ENCODE measurements around the gene VPS13D. TPM values are rescaled to one million over a fixed set of nuclear protein-coding genes. Genes with fewer than 3 reads are reported as not detected.

VPS13D gene
- total and polyA plus RNA-seq, 2 of the 4 experiments (the other 2 are of a cell fraction) = 9.0 to 16.3 TPM

DNA sequence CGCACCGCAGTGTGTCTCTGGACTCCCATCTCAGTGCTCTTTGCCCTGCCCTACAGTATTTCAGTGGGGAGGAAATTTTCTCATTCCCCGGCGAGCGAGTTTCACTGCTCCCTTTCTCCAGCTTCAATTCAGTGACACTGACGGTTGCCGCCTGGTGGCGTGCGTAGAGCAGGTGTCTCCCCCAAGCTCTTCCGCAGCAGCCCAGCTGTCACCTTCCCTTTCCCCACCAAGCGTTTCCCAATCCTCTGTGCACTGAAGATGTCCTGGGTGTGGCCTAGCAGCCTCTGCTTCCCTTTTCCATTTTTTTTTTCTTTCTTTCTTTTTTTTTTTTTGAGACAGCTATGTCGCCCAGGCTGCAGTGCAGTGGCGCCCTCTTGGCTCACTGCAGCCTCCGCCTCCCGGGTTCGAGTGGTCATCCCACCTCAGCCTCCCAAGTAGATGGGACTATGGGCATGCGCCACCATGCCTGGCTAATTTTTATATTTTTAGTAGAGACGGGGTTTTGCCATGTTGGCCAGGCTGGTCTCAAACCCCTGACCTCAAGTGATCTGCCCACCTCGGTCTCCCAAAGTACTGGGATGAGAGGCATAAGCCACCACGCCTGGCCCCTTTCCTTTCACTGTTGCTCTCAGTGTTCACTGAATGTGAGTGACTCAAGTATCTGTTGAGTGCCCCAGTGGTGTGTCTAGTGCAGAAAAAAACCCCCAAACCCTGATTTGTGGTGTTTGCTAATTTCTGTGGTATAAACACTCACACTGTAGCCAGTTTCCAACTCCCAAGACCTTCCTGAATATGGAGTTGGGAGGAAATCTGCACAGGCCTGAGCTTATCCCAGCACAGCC is 33.0 kb upstream of the VPS13D start:
- ATAC-seq (ENCODE audit: low read depth) = peak; percentile 21; the same call in 1 of the 2 replicates
- H3K4me2 ChIP-seq (ENCODE audit: low read depth, low read length) = no peak overlapping the region
- H3K79me1 ChIP-seq (ENCODE audit: low read depth in 1 of 2, low read length in 2 of 2) = no peaks in the 10 kb centered on the region
- H3K9me1 ChIP-seq (ENCODE audit: insufficient read depth, low read length) = no peaks in the 10 kb centered on the region
- no peak overlapping the region for H4K91ac ChIP-seq (ENCODE audit: insufficient read depth, low read depth, low read length)
- H3K18ac ChIP-seq (ENCODE audit: low read depth, low read length) = no peak overlapping the region
- no TSS peak for BruUV-seq (replicated peaks)
- WGBS, 2 experiments (ENCODE audit: extremely low coverage in 2 of 2, insufficient read length in 1 of 2) = 77% methylated on average over 4 of the region's 20 CpGs; no CpG with 5 or more reads in 1 of the 2 experiments
- intact Hi-C loops (cut with micrococcal nuclease) = no loop called here
- TF ChIP-seq BHLHE40 (IDR thresholded peaks at IDR 0.05; ENCODE audit: low read depth, low read length) (no peak), MAZ (IDR thresholded peaks at IDR 0.05; ENCODE audit: borderline replicate concordance, low read depth, low read length) (no peak), RAD21 (IDR thresholded peaks at IDR 0.05; ENCODE audit: low read length) (no peak), CHD1 (IDR thresholded peaks at IDR 0.05; ENCODE audit: low read depth, low read length) (no peak), MXI1 (IDR thresholded peaks at IDR 0.05; ENCODE audit: borderline replicate concordance, low read depth, low read length) (no peak), CEBPB (IDR thresholded peaks at IDR 0.05; ENCODE audit: low read depth, low read length) (no peak), FOS (IDR thresholded peaks at IDR 0.05; ENCODE audit: low read depth, low read length) (no peak)
- TF ChIP-seq, protein P1, sequence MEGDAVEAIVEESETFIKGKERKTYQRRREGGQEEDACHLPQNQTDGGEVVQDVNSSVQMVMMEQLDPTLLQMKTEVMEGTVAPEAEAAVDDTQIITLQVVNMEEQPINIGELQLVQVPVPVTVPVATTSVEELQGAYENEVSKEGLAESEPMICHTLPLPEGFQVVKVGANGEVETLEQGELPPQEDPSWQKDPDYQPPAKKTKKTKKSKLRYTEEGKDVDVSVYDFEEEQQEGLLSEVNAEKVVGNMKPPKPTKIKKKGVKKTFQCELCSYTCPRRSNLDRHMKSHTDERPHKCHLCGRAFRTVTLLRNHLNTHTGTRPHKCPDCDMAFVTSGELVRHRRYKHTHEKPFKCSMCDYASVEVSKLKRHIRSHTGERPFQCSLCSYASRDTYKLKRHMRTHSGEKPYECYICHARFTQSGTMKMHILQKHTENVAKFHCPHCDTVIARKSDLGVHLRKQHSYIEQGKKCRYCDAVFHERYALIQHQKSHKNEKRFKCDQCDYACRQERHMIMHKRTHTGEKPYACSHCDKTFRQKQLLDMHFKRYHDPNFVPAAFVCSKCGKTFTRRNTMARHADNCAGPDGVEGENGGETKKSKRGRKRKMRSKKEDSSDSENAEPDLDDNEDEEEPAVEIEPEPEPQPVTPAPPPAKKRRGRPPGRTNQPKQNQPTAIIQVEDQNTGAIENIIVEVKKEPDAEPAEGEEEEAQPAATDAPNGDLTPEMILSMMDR (conservative IDR thresholded peaks at IDR 0.05; ENCODE audit: low read depth, low read length) = 0 out of 2 replicates have a peak, but pooled peaks have one; percentile 1
- no peak overlapping the region for H2BK5ac ChIP-seq (ENCODE audit: low read depth, low read length, poor library complexity, severe bottlenecking)
- no peak overlapping the region for H3K23ac ChIP-seq (ENCODE audit: low read depth, low read length)
- no peak overlapping the region for H3K4me3 ChIP-seq (ENCODE audit: insufficient read depth, low read depth, low read length)
- no peak overlapping the region for H2BK120ac ChIP-seq (ENCODE audit: low read depth, low read length)
- in situ Hi-C loops (cut with MboI; ENCODE audit: low sequenced_read_pairs) = no loop called here
- H4K8ac ChIP-seq (ENCODE audit: low read depth in 2 of 2, low read length in 2 of 2) = no peak overlapping the region
- no peaks in the 10 kb centered on the region for H3K9me3 ChIP-seq (ENCODE audit: control insufficient read depth, insufficient read depth, low read length)
- peak overlapping the region; percentile 76 for H2AK9ac ChIP-seq (replicated peaks; ENCODE audit: low read depth, low read length, poor library complexity)
- H2BK15ac ChIP-seq (ENCODE audit: low read depth, low read length) = no peak overlapping the region
- H3K4ac ChIP-seq (ENCODE audit: low read depth, low read length) = no peak overlapping the region
- H3K9ac ChIP-seq (ENCODE audit: low read depth, low read length) = no peak overlapping the region
- no peak for DNase-seq
- dilution Hi-C loops (cut with HindIII; ENCODE audit: low sequenced_read_pairs, unreplicated experiment) = no loop called here
- no peak overlapping the region for H3K56ac ChIP-seq (ENCODE audit: extremely low read depth, insufficient read depth, low read length)
- peaks cover 26% of the 10 kb centered on the region for H3K36me3 ChIP-seq (ENCODE audit: control insufficient read depth, insufficient read depth, low read length)
- CTCF ChIA-PET = interaction anchor here (0.8 kb wide), 1 partner anchor 77 kb away, joined by 4 read pairs; no protein-coding TSS in a partner anchor
- H4K5ac ChIP-seq (ENCODE audit: low read depth, low read length) = no peak overlapping the region
- no peak overlapping the region for H2AK5ac ChIP-seq (ENCODE audit: low read depth, low read length)
- no peak overlapping the region for H3K14ac ChIP-seq (replicated peaks; ENCODE audit: low read depth, low read length)
- H3K27ac ChIP-seq (ENCODE audit: insufficient read depth, low read length) = no peak overlapping the region
- H2AFZ ChIP-seq (replicated peaks; ENCODE audit: low read length, poor library complexity) = no peak overlapping the region
- POLR2A ChIA-PET (ENCODE audit: unreplicated experiment) = no interaction called here
- no peaks in the 10 kb centered on the region for H3K27me3 ChIP-seq (ENCODE audit: control insufficient read depth, insufficient read depth, low read length)
- no peaks in the 10 kb centered on the region for H3K4me1 ChIP-seq (ENCODE audit: control insufficient read depth, insufficient read depth, low read length)
- no peaks in the 10 kb centered on the region for H4K20me1 ChIP-seq (ENCODE audit: insufficient read depth, low read length)
- no peak overlapping the region for H2BK20ac ChIP-seq (ENCODE audit: low read depth, low read length)
